ENCODE measurements around the gene NMNAT1.

GRCh38 chr1:9990944-9991343, 47.7 kb downstream of the NMNAT1 start:
- TF ChIP-seq POLR2AphosphoS5 (IDR thresholded peaks at IDR 0.05) (no peak), CTCF (IDR thresholded peaks at IDR 0.05) (no peak)
